Measurements from ENCODE around the gene TOMM70.
A peak's percentile ranks its signal among the peaks of the same experiment; 100 is the strongest.

Gene TOMM70

DNA sequence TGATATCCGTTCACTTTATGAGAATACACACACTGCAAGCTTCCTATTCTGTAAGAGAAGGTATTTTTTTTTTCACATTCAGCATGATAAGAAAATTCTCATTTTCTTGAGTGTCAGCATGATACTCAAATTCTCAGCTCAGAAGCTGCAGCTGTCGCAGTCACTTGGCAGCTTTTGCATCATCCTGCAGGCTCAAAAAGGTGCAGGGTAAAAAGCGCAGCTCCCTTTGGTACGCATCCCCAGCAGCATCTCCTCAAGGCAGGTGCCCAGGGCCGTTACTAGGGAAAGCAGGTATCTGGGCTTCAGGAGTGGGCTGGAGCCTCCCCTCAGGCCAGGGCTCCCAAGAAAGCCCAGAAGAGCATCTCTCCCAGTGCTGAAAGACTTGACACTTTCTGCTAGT is 22.7 kb upstream of the TOMM70 start:
- H3K27me3 Mint-ChIP-seq = peaks cover under 1% of the 10 kb centered on the region
- DNase-seq (ENCODE audit: low spot score in 2 of 2) = no peak
- no peak overlapping the region for H3K4me3 Mint-ChIP-seq
- H3K4me1 Mint-ChIP-seq = peaks cover 7% of the 10 kb centered on the region
- H3K36me3 Mint-ChIP-seq = no peaks in the 10 kb centered on the region
- no peak overlapping the region for H3K27ac Mint-ChIP-seq
- H3K9me3 Mint-ChIP-seq = no peaks in the 10 kb centered on the region
- no peak for ATAC-seq (ENCODE audit: low read depth)

DNA sequence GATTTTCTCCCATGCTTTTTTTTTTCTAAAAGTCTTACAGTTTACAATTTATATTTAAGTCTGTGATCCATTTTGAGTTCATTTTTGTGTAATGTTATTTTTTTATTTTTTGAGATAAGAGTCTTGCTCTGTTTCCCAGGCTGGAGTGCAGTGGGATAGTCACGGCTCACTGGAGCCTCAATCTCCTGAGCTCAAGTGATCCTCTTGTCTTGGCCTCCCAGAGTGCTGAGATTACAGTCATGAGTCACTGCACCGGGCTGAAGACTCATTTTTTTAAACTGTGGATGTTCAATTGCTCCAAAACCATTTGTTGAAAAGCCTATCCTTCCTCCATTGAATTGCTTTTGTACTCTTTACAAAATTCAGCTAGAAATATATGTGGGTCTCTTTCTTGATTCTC is 20.0 kb upstream of the TOMM70 start:
- no peak for DNase-seq (ENCODE audit: low spot score in 2 of 2)
- Mint-ChIP-seq H3K9me3 (no peaks in the 10 kb centered on the region), H3K4me3 (no peak overlapping the region)

DNA sequence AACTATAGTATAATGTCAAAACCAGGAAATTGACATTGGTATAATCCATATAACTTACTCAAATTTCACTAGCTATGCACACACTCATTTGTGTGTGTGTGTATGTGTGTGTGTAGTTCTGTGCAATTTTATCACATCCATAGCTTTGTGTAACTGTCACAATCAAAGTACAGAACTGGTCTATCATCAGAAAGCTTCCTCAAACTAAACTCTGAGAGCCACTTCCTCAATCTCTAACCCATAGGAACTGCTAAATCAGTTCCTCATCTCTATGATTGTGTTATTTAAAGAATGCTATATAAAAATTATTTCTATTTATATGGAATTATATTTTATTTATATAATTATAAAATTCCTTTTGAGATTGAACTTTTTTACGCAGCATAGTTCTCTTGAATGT is 18.5 kb upstream of the TOMM70 start:
- H3K27me3 Mint-ChIP-seq = no peaks in the 10 kb centered on the region
- ATAC-seq (ENCODE audit: low read depth) = peak; percentile 68
- no peak overlapping the region for H3K4me3 Mint-ChIP-seq

More for the DNA sequence above, 20.0 kb upstream of the TOMM70 start:
- H3K27ac Mint-ChIP-seq = no peak overlapping the region
- no peaks in the 10 kb centered on the region for H3K36me3 Mint-ChIP-seq
- ATAC-seq (ENCODE audit: low read depth) = no peak
- peaks cover 7% of the 10 kb centered on the region for H3K4me1 Mint-ChIP-seq
- no peaks in the 10 kb centered on the region for H3K27me3 Mint-ChIP-seq

DNA sequence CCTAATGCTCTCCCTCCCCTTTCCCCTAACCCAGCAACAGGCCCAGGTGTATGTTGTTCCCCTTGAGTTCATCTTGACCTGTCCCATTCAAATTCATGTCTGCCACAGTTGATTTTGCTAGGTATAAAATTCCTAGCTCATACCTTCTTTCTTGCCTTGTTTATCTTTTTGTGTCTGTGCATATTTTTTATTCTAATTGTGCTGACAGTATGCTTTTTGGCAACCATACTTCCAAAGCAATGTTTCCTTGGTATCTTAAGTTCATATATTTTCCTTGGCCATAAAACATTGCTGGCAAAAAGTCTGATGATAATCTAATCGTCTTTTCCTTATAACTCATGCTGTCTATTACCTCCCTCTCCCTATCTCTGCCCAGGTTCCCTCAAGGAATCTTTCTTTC is 16.0 kb upstream of the TOMM70 start:
- ATAC-seq (ENCODE audit: low read depth) = no peak
- Mint-ChIP-seq H3K36me3 (peaks cover 3% of the 10 kb centered on the region), H3K27ac (no peak overlapping the region), H3K4me1 (peaks cover 7% of the 10 kb centered on the region), H3K4me3 (no peak overlapping the region), H3K27me3 (no peaks in the 10 kb centered on the region), H3K9me3 (no peaks in the 10 kb centered on the region)
- DNase-seq (ENCODE audit: low spot score in 2 of 2) = no peak

More for the DNA sequence above, 18.5 kb upstream of the TOMM70 start:
- Mint-ChIP-seq H3K36me3 (no peaks in the 10 kb centered on the region), H3K4me1 (peaks cover 7% of the 10 kb centered on the region), H3K27ac (no peak overlapping the region), H3K9me3 (no peaks in the 10 kb centered on the region)
- no peak for DNase-seq (ENCODE audit: low spot score in 2 of 2)

DNA sequence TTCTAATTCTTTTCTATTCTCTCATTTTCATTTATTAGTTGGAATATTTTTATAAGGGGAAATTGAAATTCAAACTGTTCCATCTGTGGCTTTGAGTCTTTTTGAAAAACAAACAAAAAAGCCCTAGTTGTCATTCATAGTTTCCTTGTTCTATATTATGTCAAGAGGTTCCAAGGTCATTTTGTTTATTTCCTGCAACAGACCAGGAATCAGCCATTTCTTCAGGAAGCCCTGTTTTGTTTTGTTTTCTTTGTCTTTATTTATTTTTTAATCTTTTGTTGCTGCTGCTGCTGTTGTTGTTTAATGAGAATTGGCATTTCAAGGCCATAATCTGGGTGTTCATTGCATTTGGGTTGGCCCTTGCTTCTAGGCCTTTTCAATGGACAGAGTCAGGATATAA is 15.3 kb upstream of the TOMM70 start:
- H3K27ac Mint-ChIP-seq = no peak overlapping the region
- H3K4me1 Mint-ChIP-seq = peaks cover 7% of the 10 kb centered on the region
- ATAC-seq (ENCODE audit: low read depth) (no peak), DNase-seq (ENCODE audit: low spot score in 2 of 2) (no peak)
- H3K36me3 Mint-ChIP-seq = peaks cover 8% of the 10 kb centered on the region
- peaks cover 4% of the 10 kb centered on the region for H3K9me3 Mint-ChIP-seq
- no peaks in the 10 kb centered on the region for H3K27me3 Mint-ChIP-seq
- no peak overlapping the region for H3K4me3 Mint-ChIP-seq

DNA sequence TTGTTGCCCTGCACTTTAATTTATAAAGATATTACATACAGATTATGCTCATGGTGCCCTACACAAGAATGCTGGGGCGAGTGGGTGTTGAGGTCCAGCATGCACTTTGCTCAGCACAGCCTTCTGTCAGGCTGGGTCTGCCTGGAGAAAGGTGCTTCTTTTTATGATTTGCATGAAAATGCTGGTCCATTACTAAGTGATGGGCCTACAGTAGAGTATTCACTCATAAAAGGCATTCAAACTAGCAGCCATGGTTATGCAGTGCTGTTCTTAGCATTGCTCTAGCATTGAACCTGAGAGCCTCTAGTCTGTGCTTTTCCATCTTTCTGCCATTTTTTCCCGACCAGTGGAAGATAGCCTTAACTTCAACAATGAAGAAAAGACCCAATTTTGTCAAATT is 12.7 kb upstream of the TOMM70 start:
- DNase-seq (ENCODE audit: low spot score in 2 of 2) = no peak
- Mint-ChIP-seq H3K9me3 (peaks cover 5% of the 10 kb centered on the region), H3K27ac (no peak overlapping the region)

DNA sequence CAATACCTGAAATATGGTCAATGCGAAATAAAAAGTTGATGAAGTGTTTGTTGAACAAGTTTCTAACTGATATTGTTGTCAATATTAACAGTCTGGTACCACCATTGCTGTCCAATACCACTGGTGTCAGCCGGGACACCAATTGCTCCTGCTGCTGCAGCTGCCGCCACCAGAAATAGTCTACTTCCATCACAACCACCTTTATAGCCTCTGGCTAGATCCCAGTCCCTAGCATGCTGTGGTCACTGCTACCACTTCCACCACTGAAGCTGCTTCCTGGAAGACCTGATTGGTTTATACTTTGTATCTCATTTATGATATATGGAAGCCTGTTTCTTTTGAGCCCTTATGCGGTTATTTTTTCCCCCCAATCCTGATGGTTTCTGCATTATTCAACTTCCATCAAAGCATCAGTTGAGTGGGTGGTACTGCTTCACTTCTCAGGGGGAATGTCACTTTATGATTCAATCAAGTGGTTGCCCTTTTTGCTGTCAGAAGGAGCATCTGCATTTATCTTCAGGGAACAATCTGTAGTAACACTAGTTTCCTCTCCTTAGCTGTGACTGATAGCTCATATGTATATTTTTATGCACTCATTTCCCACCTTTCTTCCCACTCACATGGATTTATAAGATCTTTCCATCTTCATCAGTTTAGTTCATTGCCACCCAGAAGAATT is 12.2 kb upstream of the TOMM70 start:
- peaks cover 5% of the 10 kb centered on the region for H3K9me3 Mint-ChIP-seq
- no peak overlapping the region for H3K27ac Mint-ChIP-seq
- no peaks in the 10 kb centered on the region for H3K27me3 Mint-ChIP-seq
- no peak for DNase-seq (ENCODE audit: low spot score in 2 of 2)
- H3K4me1 Mint-ChIP-seq = no peaks in the 10 kb centered on the region
- no peak overlapping the region for H3K4me3 Mint-ChIP-seq
- no peak for ATAC-seq (ENCODE audit: low read depth)
- peaks cover 17% of the 10 kb centered on the region for H3K36me3 Mint-ChIP-seq

More for the DNA sequence above, 12.7 kb upstream of the TOMM70 start:
- H3K4me1 Mint-ChIP-seq = no peaks in the 10 kb centered on the region
- no peak overlapping the region for H3K4me3 Mint-ChIP-seq
- no peak for ATAC-seq (ENCODE audit: low read depth)
- peaks cover 17% of the 10 kb centered on the region for H3K36me3 Mint-ChIP-seq
- H3K27me3 Mint-ChIP-seq = no peaks in the 10 kb centered on the region

DNA sequence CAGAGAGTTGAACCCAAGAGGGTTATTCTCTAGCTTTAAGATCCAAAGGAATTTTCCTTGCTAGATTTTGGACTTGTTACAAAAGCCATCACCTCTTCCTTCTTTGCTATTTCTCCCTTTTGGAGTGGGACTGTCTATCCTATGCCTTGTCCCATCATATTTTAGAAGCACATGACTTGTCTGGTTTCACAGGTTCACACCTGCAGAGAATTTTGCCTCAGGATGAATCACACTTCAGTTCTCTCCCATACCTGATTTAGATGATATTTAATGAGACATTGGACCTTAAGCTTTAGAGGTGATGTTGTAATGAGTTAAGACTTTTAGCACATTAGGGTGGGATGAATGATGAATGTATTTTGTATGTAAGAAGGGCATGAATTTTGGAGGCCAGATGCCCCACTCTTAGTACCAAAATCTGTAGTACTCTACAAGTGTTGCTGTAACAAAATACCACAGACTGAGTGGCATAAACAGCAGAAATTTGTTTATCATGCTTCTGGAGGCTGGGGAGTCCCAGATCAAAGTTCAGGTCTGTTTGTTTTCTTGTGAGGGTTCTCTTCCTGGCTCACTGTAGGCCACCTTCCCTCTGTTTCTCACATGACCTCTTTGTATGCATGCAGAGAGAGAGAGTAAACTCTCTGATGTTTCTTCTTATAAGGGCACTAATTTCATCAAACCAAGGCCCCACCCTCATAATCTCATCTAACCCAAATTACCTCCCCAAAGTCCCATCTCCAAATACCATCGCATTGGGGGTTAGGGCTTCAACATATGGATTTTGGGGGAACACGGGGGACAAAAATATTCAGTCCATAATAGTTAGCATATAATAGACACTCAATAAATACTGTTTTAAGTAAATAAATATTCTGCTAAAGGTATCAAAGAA is 10.4 kb upstream of the TOMM70 start:
- Mint-ChIP-seq H3K4me1 (no peaks in the 10 kb centered on the region), H3K27ac (no peak overlapping the region), H3K9me3 (peaks cover 9% of the 10 kb centered on the region), H3K27me3 (no peaks in the 10 kb centered on the region), H3K4me3 (no peak overlapping the region), H3K36me3 (peaks cover 22% of the 10 kb centered on the region)
- DNase-seq (ENCODE audit: low spot score in 2 of 2) = no peak
- no peak for ATAC-seq (ENCODE audit: low read depth)

DNA sequence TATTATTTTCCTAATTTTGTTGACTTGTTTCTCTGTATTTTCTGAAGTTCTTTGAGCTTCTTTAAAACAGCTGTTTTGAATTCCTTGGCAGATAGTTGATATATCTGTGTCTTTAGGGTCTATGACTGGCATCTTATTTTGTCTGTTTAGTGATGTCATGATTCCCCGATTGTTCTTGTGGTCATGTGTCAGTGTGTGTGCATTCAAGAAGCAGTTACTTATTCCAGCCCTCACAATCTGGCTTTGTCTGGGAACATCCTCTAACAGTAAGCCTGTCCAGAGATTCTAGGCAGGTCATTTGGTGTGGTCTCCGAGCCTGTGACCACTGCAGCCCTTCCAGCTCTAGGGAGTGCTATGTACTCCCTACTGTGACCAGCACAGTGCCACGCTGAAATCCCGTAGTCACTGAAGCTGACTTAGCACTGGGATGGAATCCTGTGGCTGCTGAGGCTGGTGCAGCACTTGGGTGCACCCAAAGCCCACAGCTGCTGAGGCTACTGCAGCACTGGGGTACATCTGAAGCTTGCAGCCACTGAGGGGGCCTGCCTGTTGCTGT is 7.2 kb upstream of the TOMM70 start:
- no peak overlapping the region for H3K27ac Mint-ChIP-seq
- H3K4me3 Mint-ChIP-seq = no peak overlapping the region
- H3K27me3 Mint-ChIP-seq = no peaks in the 10 kb centered on the region
- peaks cover 6% of the 10 kb centered on the region for H3K4me1 Mint-ChIP-seq
- ATAC-seq (ENCODE audit: low read depth) (no peak), DNase-seq (ENCODE audit: low spot score in 2 of 2) (no peak)
- peaks cover 9% of the 10 kb centered on the region for H3K9me3 Mint-ChIP-seq
- peaks cover 28% of the 10 kb centered on the region for H3K36me3 Mint-ChIP-seq

DNA sequence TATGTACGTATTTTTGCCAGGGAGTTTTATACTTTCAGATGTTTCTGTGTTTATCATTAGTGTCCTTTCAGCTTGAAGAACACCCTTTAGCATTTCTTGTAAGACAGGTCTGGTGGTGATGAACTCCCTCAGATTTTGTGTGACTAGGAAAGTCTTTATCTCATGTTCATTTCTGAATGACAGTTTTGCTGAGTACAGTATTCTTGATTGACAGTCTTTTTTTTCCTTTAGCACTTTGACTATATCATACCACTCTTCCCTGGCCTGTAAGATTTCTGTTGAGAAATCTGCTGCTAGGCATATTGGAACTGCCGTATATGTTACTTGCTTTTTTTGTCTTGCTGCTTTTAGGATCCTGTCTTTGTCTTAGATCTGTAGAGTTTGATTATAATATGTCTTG is 6.3 kb upstream of the TOMM70 start:
- Mint-ChIP-seq H3K9me3 (peaks cover 9% of the 10 kb centered on the region), H3K36me3 (peaks cover 25% of the 10 kb centered on the region), H3K27ac (no peak overlapping the region), H3K27me3 (no peaks in the 10 kb centered on the region), H3K4me1 (peaks cover 6% of the 10 kb centered on the region), H3K4me3 (no peak overlapping the region)
- DNase-seq (ENCODE audit: low spot score in 2 of 2) = no peak
- ATAC-seq (ENCODE audit: low read depth) = no peak

DNA sequence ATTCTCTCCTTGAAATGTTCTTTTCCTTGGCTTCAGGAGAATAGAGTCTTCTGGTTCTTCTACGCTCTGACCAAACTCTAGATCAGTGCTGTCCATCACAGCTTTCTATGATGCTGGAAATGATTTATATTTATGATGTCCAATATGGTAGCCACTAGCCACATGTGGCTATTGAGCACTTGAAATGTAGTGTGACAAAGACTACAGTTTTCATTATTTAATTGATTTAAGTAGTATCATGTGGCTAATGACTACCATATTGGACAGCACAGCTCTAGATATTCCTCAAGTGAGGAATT is 3.3 kb upstream of the TOMM70 start:
- ATAC-seq (ENCODE audit: low read depth) (no peak), DNase-seq (ENCODE audit: low spot score in 2 of 2) (no peak)
- Mint-ChIP-seq H3K27ac (no peak overlapping the region), H3K4me1 (peaks cover 15% of the 10 kb centered on the region), H3K27me3 (no peaks in the 10 kb centered on the region), H3K9me3 (peaks cover 4% of the 10 kb centered on the region), H3K36me3 (peaks cover 11% of the 10 kb centered on the region), H3K4me3 (no peak overlapping the region)

DNA sequence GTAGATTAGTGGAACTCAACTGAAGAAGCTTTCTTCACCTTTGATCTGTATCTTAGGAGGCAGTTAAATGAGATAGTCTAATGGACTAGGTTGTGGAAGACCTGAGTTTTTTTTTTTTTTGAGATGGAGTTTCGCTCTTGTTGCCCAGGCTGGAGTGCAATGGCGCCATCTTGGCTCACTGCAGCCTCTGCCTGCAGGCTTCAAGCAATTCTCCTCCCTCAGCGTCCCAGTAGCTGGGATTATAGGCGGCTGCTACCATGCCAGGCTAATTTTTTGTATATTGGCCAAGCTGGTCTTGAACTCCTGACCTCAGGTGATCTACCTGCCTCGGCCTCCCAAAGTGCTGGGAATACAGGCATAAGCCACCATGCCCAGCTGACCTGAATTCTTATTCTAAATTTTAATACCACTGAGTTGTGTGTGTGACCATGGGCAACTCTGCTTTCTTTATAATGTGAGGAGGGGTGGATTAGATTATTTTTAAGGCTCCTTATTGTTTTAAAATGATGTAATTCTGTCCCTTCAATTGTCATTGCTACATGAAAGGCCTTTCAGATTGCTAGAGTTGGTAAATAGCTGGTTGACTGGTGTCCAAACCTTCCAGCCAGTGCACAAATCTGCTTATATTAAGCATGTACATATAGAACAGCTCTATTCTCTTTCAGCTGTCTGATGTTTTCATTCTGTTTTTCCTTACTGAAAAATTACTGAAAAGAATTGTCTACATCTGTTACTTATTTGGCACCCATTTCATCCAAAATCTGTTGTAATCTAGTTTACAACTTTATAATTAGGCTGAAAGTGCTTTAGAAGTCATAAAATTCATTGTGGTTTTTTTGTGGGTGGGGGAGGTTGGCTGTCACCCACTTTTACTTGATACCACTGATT is 2.7 kb upstream of the TOMM70 start:
- H3K4me3 Mint-ChIP-seq = no peak overlapping the region
- DNase-seq (ENCODE audit: low spot score in 2 of 2) (no peak), ATAC-seq (ENCODE audit: low read depth) (no peak)
- no peak overlapping the region for H3K27ac Mint-ChIP-seq
- H3K4me1 Mint-ChIP-seq = peaks cover 18% of the 10 kb centered on the region
- peaks cover 11% of the 10 kb centered on the region for H3K36me3 Mint-ChIP-seq
- H3K27me3 Mint-ChIP-seq = no peaks in the 10 kb centered on the region
- peaks cover 4% of the 10 kb centered on the region for H3K9me3 Mint-ChIP-seq

DNA sequence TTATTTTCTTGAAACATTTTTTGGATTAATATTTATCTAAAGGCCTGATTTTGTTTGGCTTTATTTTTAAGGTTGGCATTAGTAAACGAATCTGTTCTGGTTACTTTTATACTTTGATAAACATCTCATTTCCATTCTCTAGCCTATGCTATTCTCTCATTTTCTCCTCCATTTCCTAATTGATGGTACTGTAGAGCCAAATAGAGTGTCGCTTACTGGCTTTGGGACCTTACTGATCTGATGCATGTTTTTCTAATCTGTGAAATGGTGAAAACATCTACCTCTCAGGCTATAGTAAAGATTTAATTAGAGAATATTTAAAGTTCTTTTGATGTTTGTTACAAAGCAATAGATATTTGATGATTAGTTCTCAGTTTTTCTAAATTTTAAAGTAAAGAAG is 2.0 kb upstream of the TOMM70 start:
- peaks cover 19% of the 10 kb centered on the region for H3K4me1 Mint-ChIP-seq
- no peak for DNase-seq (ENCODE audit: low spot score in 2 of 2)
- H3K27ac Mint-ChIP-seq = no peak overlapping the region
- H3K27me3 Mint-ChIP-seq = no peaks in the 10 kb centered on the region
- peak overlapping the region; percentile 3 for H3K4me3 Mint-ChIP-seq
- ATAC-seq (ENCODE audit: low read depth) = no peak
- H3K9me3 Mint-ChIP-seq = peaks cover 4% of the 10 kb centered on the region
- peaks cover 11% of the 10 kb centered on the region for H3K36me3 Mint-ChIP-seq

DNA sequence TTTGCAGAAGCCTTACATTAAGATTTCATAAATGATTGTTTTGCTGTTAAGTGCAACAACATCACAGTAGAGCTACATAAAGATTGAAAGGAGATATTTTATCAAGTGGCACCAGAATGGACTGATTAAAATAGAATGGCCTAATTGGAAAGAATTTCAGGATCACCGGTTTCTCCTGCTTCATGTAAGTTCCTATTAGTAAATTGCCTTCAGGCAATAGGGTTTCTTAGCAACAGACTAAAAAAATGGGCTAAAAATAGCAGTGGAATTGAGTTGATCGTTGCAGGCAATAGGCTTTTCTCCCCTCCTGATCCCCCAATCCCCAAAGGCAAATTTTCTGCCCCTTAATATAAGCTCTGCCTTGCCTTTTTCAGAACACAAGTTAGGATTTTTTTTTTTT is 1.4 kb upstream of the TOMM70 start:
- Mint-ChIP-seq H3K27ac (peak overlapping the region; percentile 91), H3K27me3 (no peaks in the 10 kb centered on the region), H3K36me3 (peaks cover 7% of the 10 kb centered on the region), H3K4me3 (peak overlapping the region; percentile 98), H3K9me3 (no peaks in the 10 kb centered on the region), H3K4me1 (peaks cover 19% of the 10 kb centered on the region)
- DNase-seq (ENCODE audit: low spot score in 2 of 2) = no peak
- ATAC-seq (ENCODE audit: low read depth) = no peak

All from memory B cell (primary cell).